Caco-2 (cell line): ENCODE results near the gene SGCA. TPM values are rescaled to one million over a fixed set of nuclear protein-coding genes. Genes with fewer than 3 reads are reported as not detected.

ENCODE experiments used
- BruUV-seq: library from RNA; stranded (reverse); fragments of 400-500 nt; replicated peaks from 2 replicates; lab custom pipeline; 2021; lab: Mats Ljungman, UMichigan
- CTCF ChIA-PET: fragments of 300-600 bp; sonication (Branson Sonifier 250); formaldehyde crosslinking; loops from one replicate; lab custom pipeline; 2022; ENCODE audit warnings: antibody characterized with exemption; lab: Charles Lee
- POLR2A ChIA-PET: fragments of 300-600 bp; sonication (Branson Sonifier 250); formaldehyde crosslinking; loops from one replicate; lab custom pipeline; 2022; ENCODE audit warnings: antibody characterized with exemption; lab: Charles Lee
- DNase-seq, 2 experiments: peaks; one replicate each; pipeline versions ENCODE4 v3.0.0 to v3.0.0-alpha.2; 2020 to 2022
- H3K27me3 ChIP-seq: replicated peaks from 2 replicates; pipeline ENCODE4 v1.6.0; 2011; ENCODE audit warnings: low read length; ENCODE audit not compliant: control insufficient read depth, insufficient read depth
- H3K36me3 ChIP-seq: 2 replicates; pipeline ENCODE4 v1.5.1; 2011; ENCODE audit warnings: low read length; ENCODE audit not compliant: control insufficient read depth, insufficient read depth
- H3K4me1 ChIP-seq: fragments of 250-450 bp; sonication (Bioruptor Pico); 2 replicates; pipeline ENCODE4 v1.5.1; 2020; ENCODE audit warnings: mild to moderate bottlenecking
- H3K4me3 ChIP-seq: 2 replicates; pipeline ENCODE4 v1.5.1; 2011; ENCODE audit warnings: low read depth, mild to moderate bottlenecking, control low read depth, low read length
- H3K9me3 ChIP-seq: fragments of 250-450 bp; sonication (Bioruptor Pico); 2 replicates; pipeline ENCODE4 v1.5.1; 2020; ENCODE audit warnings: mild to moderate bottlenecking, moderate library complexity
- H3K27ac Mint-ChIP-seq: one replicate; pipeline ENCODE4 v1.8.0; 2022; ENCODE audit warnings: mixed read lengths; ENCODE audit not compliant: unreplicated experiment
- H3K27me3 Mint-ChIP-seq: one replicate; pipeline ENCODE4 v1.8.0; 2022; ENCODE audit warnings: mixed read lengths; ENCODE audit not compliant: insufficient read depth, unreplicated experiment
- H3K36me3 Mint-ChIP-seq: one replicate; pipeline ENCODE4 v1.8.0; 2022; ENCODE audit warnings: mild to moderate bottlenecking, mixed read lengths; ENCODE audit not compliant: insufficient read depth, unreplicated experiment
- H3K4me1 Mint-ChIP-seq: one replicate; pipeline ENCODE4 v1.8.0; 2022; ENCODE audit warnings: low read depth, mixed read lengths; ENCODE audit not compliant: unreplicated experiment
- H3K4me3 Mint-ChIP-seq: one replicate; pipeline ENCODE4 v1.8.0; 2022; ENCODE audit warnings: mild to moderate bottlenecking, moderate library complexity, mixed read lengths; ENCODE audit not compliant: unreplicated experiment
- H3K9me3 Mint-ChIP-seq: one replicate; pipeline ENCODE4 v1.8.0; 2022; ENCODE audit warnings: mixed read lengths; ENCODE audit not compliant: unreplicated experiment
- intact Hi-C: fragments of 100-400 bp; cut with micrococcal nuclease; formaldehyde crosslinking; loops from one replicate; pipeline ENCODE4 v1.10.0; 2022; ENCODE audit not compliant: unreplicated experiment
- total RNA-seq: library from RNA; stranded (reverse); gene quantifications from 2 replicates; pipeline ENCODE4 v1.2.3, GENCODE V29; 2022
- TF ChIP-seq, protein P1 (sequence below), 2 experiments: fragments of 200-600 bp in 1 of 2; IDR thresholded peaks; 1 replicate in 1 of 2; 2 replicates in 1 of 2; pipeline versions ENCODE4 v1.5.1 to v1.8.0; 2011 to 2022; ENCODE audit warnings: antibody characterized with exemption in 1 of 2, control low read depth in 1 of 2, inconsistent platforms in 1 of 2, low read depth in 1 of 2, low read length in 1 of 2, mild to moderate bottlenecking in 1 of 2, moderate library complexity in 1 of 2; ENCODE audit not compliant: insufficient read depth in 1 of 2, severe bottlenecking in 1 of 2, unreplicated experiment in 1 of 2

The SGCA gene
- total RNA-seq, 1 experiment from 2014 or later: not detected

DNA sequence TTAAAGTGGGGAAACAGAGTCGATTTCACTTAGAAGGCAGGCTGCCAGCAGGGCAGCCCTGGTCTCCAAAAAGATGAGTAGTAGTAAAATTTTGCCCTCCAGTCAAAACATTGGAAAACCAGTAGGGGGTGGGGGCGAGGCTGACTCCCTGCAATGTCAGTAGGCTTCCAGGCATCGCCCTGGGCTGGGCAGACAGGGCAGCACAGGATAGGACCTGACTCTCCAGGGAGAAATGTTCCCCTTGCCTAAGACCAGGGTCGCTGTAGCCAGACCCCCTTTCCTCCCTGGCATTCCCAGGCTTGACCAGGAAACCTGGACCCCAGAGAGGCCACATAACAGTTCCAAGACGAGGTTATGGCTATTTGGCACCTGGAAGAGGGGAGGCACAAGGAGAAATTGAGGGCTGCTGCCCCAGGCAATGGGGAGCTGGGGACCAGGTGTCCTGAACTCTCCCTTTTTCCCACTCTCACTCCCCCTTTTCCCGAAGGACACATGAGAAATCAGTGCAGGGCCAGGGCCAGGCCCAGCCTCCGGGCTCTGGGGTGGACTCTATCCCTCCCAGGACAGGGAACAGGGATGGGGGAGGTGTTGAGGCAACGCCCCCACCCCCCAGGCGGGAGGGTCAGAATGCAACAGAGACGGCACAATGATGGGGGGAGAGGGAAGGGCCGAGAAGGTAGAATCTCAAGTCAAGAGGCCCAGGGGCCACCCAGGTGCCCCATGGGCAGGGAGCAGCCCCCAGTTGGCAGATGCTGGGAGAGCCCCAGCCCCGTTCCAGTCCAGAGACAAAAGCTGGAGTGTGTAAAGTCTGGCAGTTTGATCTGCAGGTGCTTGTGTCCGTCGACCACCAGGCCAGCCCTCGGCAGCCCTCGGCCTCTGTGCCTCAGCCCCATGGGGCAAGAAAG, 31.3 kb upstream of the SGCA start:
- intact Hi-C loops: loop anchor here (5.0 kb wide), 1 partner anchor 167 kb away; the partner anchor contains the start of gene DLX4
- DNase-seq: peak in 1 of 2 experiments; percentile 51
- POLR2A ChIA-PET: no interaction called here
- CTCF ChIA-PET: interaction anchor here (1.0 to 2.6 kb wide), 2 partner anchors 15 to 183 kb away, joined by 5 to 8 read pairs; no protein-coding TSS in a partner anchor
- Mint-ChIP-seq H3K27me3 (no peaks in the 10 kb centered on the region), H3K4me3 (no peak overlapping the region), H3K4me1 (peaks cover 23% of the 10 kb centered on the region), H3K36me3 (peaks cover 61% of the 10 kb centered on the region), H3K9me3 (no peaks in the 10 kb centered on the region), H3K27ac (no peak overlapping the region)
- BruUV-seq: TSS peak; percentile 32
- H3K27me3 ChIP-seq: no peaks in the 10 kb centered on the region
- no peak overlapping the region for H3K4me3 ChIP-seq
- TF ChIP-seq, protein P1, sequence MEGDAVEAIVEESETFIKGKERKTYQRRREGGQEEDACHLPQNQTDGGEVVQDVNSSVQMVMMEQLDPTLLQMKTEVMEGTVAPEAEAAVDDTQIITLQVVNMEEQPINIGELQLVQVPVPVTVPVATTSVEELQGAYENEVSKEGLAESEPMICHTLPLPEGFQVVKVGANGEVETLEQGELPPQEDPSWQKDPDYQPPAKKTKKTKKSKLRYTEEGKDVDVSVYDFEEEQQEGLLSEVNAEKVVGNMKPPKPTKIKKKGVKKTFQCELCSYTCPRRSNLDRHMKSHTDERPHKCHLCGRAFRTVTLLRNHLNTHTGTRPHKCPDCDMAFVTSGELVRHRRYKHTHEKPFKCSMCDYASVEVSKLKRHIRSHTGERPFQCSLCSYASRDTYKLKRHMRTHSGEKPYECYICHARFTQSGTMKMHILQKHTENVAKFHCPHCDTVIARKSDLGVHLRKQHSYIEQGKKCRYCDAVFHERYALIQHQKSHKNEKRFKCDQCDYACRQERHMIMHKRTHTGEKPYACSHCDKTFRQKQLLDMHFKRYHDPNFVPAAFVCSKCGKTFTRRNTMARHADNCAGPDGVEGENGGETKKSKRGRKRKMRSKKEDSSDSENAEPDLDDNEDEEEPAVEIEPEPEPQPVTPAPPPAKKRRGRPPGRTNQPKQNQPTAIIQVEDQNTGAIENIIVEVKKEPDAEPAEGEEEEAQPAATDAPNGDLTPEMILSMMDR (IDR thresholded peaks at IDR 0.05; ENCODE audit: insufficient read depth in 1 of 2, low read depth in 1 of 2, low read length in 1 of 2, severe bottlenecking in 1 of 2, unreplicated experiment in 1 of 2): peak; percentile 3 to 17
- peaks cover 20% of the 10 kb centered on the region for H3K36me3 ChIP-seq
- H3K9me3 ChIP-seq: no peaks in the 10 kb centered on the region
- peaks cover 19% of the 10 kb centered on the region for H3K4me1 ChIP-seq

DNA sequence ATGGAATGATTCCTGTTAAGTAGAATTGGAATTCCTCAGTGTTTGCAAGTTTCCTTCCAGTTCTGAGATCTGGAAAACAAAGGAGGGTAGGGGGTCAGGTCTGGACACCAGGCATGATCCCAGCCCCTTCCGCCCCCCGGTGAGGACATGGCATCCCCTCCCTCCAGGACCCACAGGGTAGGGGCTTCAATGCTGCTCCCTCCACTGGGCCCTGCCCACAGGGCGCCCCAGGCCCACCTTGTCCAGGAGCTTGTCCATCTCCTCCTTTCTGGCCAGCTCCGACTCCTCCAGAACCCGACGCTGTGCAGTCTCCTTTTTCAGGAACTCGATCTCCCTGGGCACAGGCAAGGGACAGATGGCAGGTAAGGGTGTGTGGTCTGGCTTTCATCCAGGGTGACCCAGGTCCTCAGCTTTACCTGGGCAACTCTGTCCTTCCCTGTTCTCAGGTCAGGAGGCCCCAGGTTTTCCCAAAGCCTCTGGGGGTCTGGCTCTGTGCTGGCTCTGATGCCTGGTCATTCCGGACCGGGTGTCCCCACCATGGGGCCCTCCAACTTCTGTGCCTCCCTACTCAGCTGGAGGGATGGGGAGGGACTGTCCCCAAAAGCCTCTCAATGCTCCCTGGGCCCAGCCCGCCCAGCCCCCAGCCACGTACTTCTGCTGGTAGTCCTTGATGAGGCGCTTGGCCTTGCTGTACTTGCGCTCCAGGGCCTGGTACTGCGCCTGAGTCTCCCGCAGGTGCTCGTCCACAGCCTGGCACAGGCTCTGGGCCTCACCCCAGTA, 30.3 kb upstream of the SGCA start:
- H3K27me3 ChIP-seq: no peaks in the 10 kb centered on the region
- ChIA-PET POLR2A (no interaction called here), CTCF (interaction anchor here (0.6 to 2.6 kb wide), 4 partner anchors 14 to 365 kb away, joined by 3 to 8 read pairs (median 4); no protein-coding TSS in a partner anchor)
- peak overlapping the region; percentile 23 for H3K27ac Mint-ChIP-seq
- no peak overlapping the region for H3K4me3 Mint-ChIP-seq
- H3K9me3 Mint-ChIP-seq: no peaks in the 10 kb centered on the region
- peaks cover 22% of the 10 kb centered on the region for H3K4me1 Mint-ChIP-seq
- H3K4me3 ChIP-seq: no peak overlapping the region
- peaks cover 29% of the 10 kb centered on the region for H3K36me3 ChIP-seq
- H3K27me3 Mint-ChIP-seq: no peaks in the 10 kb centered on the region
- no TSS peak for BruUV-seq
- DNase-seq: no peak
- intact Hi-C loops: no loop called here
- H3K9me3 ChIP-seq: no peaks in the 10 kb centered on the region
- peaks cover 64% of the 10 kb centered on the region for H3K36me3 Mint-ChIP-seq
- H3K4me1 ChIP-seq: peaks cover 19% of the 10 kb centered on the region
- TF ChIP-seq, protein P1 (IDR thresholded peaks at IDR 0.05; ENCODE audit: insufficient read depth in 1 of 2, low read depth in 1 of 2, low read length in 1 of 2, severe bottlenecking in 1 of 2, unreplicated experiment in 1 of 2): no peak

- no peak for DNase-seq
- CTCF ChIA-PET: interaction anchor here (0.6 to 2.6 kb wide), 4 partner anchors 13 to 246 kb away, joined by 4 to 8 read pairs (median 4); no protein-coding TSS in a partner anchor
- no peak overlapping the region for H3K4me3 Mint-ChIP-seq
- H3K4me1 Mint-ChIP-seq: peaks cover 16% of the 10 kb centered on the region
- no TSS peak for BruUV-seq
- TF ChIP-seq, protein P1 (IDR thresholded peaks at IDR 0.05; ENCODE audit: insufficient read depth in 1 of 2, low read depth in 1 of 2, low read length in 1 of 2, severe bottlenecking in 1 of 2, unreplicated experiment in 1 of 2): no peak
- H3K27me3 Mint-ChIP-seq: no peaks in the 10 kb centered on the region
- Histone ChIP-seq H3K4me1 (peaks cover 12% of the 10 kb centered on the region), H3K27me3 (no peaks in the 10 kb centered on the region), H3K9me3 (no peaks in the 10 kb centered on the region), H3K4me3 (no peak overlapping the region), H3K36me3 (peaks cover 32% of the 10 kb centered on the region)
- POLR2A ChIA-PET: no interaction called here
- intact Hi-C loops: no loop called here
- H3K36me3 Mint-ChIP-seq: peaks cover 64% of the 10 kb centered on the region
- no peaks in the 10 kb centered on the region for H3K9me3 Mint-ChIP-seq
- peak overlapping the region; percentile 7 for H3K27ac Mint-ChIP-seq
These were observed 29.6 kb upstream of the SGCA start for GRCh38 chr17:50136096-50136687.
